ENCODE data around the gene PPTC7.
"Not testable (repeated sequence)": the region's sequence is repeated elsewhere in the genome, so short reads cannot be mapped to it uniquely, and the experiment has no call there.

Gene PPTC7

DNA sequence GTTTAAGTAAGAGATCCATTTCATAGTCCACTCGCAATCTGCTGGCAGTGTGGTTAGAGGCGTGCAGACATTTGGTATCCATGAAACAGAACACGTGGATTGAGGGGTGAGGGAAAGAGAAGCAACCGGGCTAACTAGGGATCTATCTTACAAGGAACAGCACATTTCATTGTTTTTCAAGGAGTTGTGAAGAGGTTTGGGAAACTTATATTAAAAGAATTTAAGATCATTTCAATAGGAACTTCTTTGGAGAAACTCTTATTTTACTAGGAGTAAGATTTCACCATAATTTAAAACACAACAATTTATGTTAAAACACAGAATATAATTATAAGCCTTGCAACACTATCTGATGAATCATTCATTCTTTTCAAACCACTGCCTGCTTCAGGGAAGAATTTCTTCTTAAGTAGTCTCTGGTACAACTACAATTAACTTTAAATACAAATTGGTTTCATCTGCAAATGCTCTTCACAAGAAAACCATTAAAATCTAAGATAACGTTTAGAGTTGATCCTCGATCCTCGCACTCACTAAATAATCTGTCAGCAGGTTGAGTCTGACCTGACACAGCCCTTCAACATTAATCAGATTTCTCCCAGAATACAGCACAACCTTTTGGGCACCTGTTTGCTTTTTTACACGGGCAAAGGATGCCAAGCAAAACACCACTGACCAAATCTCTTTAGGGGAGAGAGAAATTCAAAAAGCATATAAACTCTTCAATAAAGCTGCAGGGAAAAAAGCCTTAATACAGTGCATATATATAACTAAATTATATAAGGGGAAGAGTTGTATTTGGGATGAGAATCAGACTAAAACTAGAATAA, 27.3 kb downstream of the PPTC7 start:
- Histone ChIP-seq H3K9ac (ENCODE audit: low read depth, low read length) (no peak overlapping the region), H3K27ac (ENCODE audit: low read length) (no peak overlapping the region), H3K36me3 (ENCODE audit: insufficient read depth, low read depth, low read length) (peaks cover 3% of the 10 kb centered on the region; the same call in 1 of the 2 replicates), H3K4me1 (ENCODE audit: insufficient read depth, low read length) (no peaks in the 10 kb centered on the region), H3K4me3 (ENCODE audit: low read length) (no peak overlapping the region), H3K27me3 (ENCODE audit: insufficient read depth, low read length) (no peaks in the 10 kb centered on the region), H3K9me3 (ENCODE audit: insufficient read depth, low read depth, low read length) (no peaks in the 10 kb centered on the region)

DNA sequence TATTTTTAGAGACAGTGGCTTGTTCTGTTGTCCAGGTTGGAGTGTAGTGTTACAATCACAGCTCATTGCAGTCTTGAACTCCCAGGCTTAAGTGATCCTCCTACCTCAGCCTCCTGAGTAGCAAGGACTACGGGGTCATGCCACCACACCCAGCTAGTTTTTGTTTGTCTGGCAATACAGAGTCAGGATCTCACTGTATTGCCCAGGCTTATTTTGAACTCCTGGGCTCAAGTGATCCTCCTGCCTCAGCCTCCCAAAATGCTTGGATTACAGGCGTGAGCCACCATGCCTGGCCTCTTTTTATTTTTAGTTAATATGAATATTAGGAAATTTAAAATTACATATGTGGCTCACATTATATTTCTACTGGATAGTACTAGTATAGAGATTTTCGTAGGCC, 28.9 kb downstream of the PPTC7 start:
- peaks cover 7% of the 10 kb centered on the region; the same call in 1 of the 2 replicates for H3K36me3 ChIP-seq (ENCODE audit: insufficient read depth, low read depth, low read length)
- H3K27me3 ChIP-seq (ENCODE audit: insufficient read depth, low read length) = no peaks in the 10 kb centered on the region
- no peaks in the 10 kb centered on the region for H3K9me3 ChIP-seq (ENCODE audit: insufficient read depth, low read depth, low read length)
- H3K4me3 ChIP-seq (ENCODE audit: low read length) = no peak overlapping the region
- no peak overlapping the region for H3K9ac ChIP-seq (ENCODE audit: low read depth, low read length)
- no peak overlapping the region for H3K27ac ChIP-seq (ENCODE audit: low read length)
- no peaks in the 10 kb centered on the region for H3K4me1 ChIP-seq (ENCODE audit: insufficient read depth, low read length)

DNA sequence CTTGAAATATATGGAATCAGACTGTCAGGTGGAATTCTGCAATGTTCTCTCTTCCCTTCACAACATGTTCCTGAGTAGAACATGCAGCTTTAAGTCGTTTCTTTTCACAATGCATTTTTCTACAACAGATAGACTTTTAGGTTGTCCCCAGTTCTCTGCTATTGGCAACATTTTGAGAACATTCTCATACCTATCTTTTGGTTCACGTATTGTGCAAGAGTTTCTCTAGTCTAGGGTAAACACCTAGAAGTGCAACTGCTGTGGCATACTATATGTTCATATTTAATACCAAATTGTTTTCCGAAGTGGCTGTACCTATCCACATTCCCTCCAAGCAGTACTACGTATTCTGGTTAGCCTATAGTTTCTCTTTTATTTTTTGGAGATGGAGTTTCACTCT, 32.1 kb downstream of the PPTC7 start:
- H3K9ac ChIP-seq (ENCODE audit: low read depth, low read length) = no peak overlapping the region
- no peak overlapping the region for H3K27ac ChIP-seq (ENCODE audit: low read length)

DNA sequence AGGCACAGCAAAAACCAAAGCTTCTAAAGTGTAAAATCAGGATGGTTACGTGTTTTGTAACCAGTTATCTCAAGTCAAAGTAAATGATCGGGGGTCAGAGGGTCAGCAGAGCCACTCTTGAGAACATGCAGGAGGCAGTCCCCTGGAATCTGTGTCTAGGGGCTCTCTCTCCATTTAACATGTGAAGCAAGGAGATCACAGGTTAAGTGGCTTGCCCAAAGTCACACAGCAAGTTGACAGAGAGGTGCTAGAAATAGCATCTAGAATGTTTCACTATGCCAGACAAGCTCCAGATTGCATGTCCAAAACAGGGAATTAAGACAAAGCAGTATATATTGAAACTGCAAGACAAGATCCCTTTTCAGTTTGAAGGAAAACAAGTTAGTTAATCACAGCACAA, 33.4 kb downstream of the PPTC7 start:
- Histone ChIP-seq H3K27me3 (ENCODE audit: insufficient read depth, low read length) (no peaks in the 10 kb centered on the region), H3K9me3 (ENCODE audit: insufficient read depth, low read depth, low read length) (no peaks in the 10 kb centered on the region), H3K4me3 (ENCODE audit: low read length) (no peak overlapping the region), H3K27ac (ENCODE audit: low read length) (no peak overlapping the region), H3K4me1 (ENCODE audit: insufficient read depth, low read length) (no peaks in the 10 kb centered on the region; the same call in 1 of the 2 replicates), H3K36me3 (ENCODE audit: insufficient read depth, low read depth, low read length) (peaks cover 17% of the 10 kb centered on the region; the same call in 1 of the 2 replicates), H3K9ac (ENCODE audit: low read depth, low read length) (no peak overlapping the region)

More for the DNA sequence above, 32.1 kb downstream of the PPTC7 start:
- peaks cover 9% of the 10 kb centered on the region; the same call in 1 of the 2 replicates for H3K36me3 ChIP-seq (ENCODE audit: insufficient read depth, low read depth, low read length)
- H3K4me1 ChIP-seq (ENCODE audit: insufficient read depth, low read length) = no peaks in the 10 kb centered on the region
- no peaks in the 10 kb centered on the region for H3K9me3 ChIP-seq (ENCODE audit: insufficient read depth, low read depth, low read length)
- no peaks in the 10 kb centered on the region for H3K27me3 ChIP-seq (ENCODE audit: insufficient read depth, low read length)
- H3K4me3 ChIP-seq (ENCODE audit: low read length) = no peak overlapping the region

DNA sequence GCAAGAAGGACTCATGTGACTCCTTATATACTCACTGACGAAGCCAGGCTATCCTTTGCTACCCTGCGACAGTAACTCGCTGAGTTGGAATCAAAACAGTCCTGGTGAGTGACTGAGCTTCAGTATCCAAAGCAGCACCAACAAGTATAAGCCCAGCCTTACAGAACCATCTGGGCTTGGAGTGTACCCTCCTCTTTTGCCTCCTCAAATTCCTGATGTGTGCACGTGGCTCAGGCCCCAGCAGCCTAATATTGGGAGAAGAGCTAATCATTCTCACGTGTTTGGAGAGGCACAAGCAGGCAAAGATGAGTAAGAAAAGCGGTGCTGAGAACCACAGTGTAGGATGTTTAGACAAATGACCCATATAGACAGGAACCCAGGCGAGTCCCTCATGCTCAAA, 34.4 kb downstream of the PPTC7 start:
- no peak overlapping the region for H3K9ac ChIP-seq (ENCODE audit: low read depth, low read length)
- H3K27ac ChIP-seq (ENCODE audit: low read length) = no peak overlapping the region
- H3K4me1 ChIP-seq (ENCODE audit: insufficient read depth, low read length) = no peaks in the 10 kb centered on the region; the same call in 1 of the 2 replicates
- H3K9me3 ChIP-seq (ENCODE audit: insufficient read depth, low read depth, low read length) = no peaks in the 10 kb centered on the region
- peaks cover 21% of the 10 kb centered on the region; the same call in 1 of the 2 replicates for H3K36me3 ChIP-seq (ENCODE audit: insufficient read depth, low read depth, low read length)
- H3K4me3 ChIP-seq (ENCODE audit: low read length) = no peak overlapping the region
- H3K27me3 ChIP-seq (ENCODE audit: insufficient read depth, low read length) = no peaks in the 10 kb centered on the region

DNA sequence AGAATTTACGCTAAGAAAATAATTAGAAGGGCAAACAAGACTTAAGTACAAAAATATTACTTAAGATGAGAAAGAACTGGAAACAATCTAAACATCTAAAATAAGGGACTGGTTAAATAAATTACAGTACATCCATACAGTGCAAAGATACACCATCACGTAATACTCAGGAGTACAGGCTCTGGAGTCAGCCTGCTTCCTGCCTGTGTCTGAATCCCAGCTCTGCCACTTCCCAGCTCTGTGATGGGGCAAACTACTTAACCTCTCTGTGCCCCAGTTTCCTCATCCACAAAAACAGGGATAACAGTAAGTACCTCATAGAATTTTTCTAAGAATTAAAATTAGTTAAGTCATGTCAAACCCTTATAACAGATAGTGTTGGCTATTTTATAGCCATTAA, 36.0 kb downstream of the PPTC7 start:
- Histone ChIP-seq H3K9ac (ENCODE audit: low read depth, low read length) (no peak overlapping the region), H3K27ac (ENCODE audit: low read length) (no peak overlapping the region), H3K4me3 (ENCODE audit: low read length) (no peak overlapping the region), H3K27me3 (ENCODE audit: insufficient read depth, low read length) (no peaks in the 10 kb centered on the region), H3K36me3 (ENCODE audit: insufficient read depth, low read depth, low read length) (peaks cover 27% of the 10 kb centered on the region; the same call in 1 of the 2 replicates), H3K4me1 (ENCODE audit: insufficient read depth, low read length) (no peaks in the 10 kb centered on the region; the same call in 1 of the 2 replicates), H3K9me3 (ENCODE audit: insufficient read depth, low read depth, low read length) (no peaks in the 10 kb centered on the region)

DNA sequence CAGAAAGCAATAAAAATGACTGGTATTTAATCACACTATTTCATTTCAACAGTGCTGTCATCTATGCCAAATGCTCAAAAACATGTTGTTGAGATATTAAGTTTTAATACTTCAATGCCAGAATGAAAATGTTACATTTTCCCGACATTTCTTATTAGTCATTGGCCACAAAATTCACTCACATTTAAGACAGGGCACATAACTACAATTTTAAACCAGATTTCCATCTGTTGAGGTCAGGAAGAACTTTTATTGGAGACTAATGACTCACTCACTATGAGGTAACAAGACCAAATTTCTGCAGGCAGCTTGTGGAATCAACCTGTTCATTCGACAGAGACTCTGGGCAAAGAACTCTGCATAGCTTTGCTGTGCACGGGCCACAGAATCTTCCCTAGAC, 36.8 kb downstream of the PPTC7 start:
- H3K4me3 ChIP-seq (ENCODE audit: low read length) = no peak overlapping the region
- H3K36me3 ChIP-seq (ENCODE audit: insufficient read depth, low read depth, low read length) = peaks cover 27% of the 10 kb centered on the region; the same call in 1 of the 2 replicates

DNA sequence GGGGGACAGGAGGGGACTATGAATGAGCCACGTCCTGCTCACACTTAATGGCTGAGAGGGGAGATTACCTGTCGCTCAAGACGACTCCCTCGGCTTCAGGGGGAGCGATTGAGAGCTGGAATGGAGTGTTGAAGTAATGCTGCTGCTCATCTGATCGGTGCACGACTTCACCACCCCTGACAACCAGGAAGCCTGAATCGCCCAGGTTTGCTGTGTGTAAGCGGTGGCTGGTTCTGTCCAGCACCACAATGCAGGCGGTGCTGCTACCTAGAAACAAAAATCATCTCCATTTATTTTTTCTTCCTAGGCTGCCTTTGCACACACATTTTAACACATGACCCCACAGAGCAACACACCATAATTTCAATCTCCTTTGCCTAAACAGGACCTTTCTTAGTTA, 37.3 kb downstream of the PPTC7 start:
- no peak overlapping the region for H3K27ac ChIP-seq (ENCODE audit: low read length)
- no peaks in the 10 kb centered on the region for H3K27me3 ChIP-seq (ENCODE audit: insufficient read depth, low read length)
- no peaks in the 10 kb centered on the region for H3K9me3 ChIP-seq (ENCODE audit: insufficient read depth, low read depth, low read length)
- no peak overlapping the region for H3K4me3 ChIP-seq (ENCODE audit: low read length)
- H3K36me3 ChIP-seq (ENCODE audit: insufficient read depth, low read depth, low read length) = peaks cover 24% of the 10 kb centered on the region; the same call in 1 of the 2 replicates
- H3K4me1 ChIP-seq (ENCODE audit: insufficient read depth, low read length) = no peaks in the 10 kb centered on the region; the same call in 1 of the 2 replicates
- no peak overlapping the region for H3K9ac ChIP-seq (ENCODE audit: low read depth, low read length)

More for the DNA sequence above, 36.8 kb downstream of the PPTC7 start:
- no peak overlapping the region for H3K27ac ChIP-seq (ENCODE audit: low read length)
- no peaks in the 10 kb centered on the region for H3K27me3 ChIP-seq (ENCODE audit: insufficient read depth, low read length)
- H3K9me3 ChIP-seq (ENCODE audit: insufficient read depth, low read depth, low read length) = no peaks in the 10 kb centered on the region
- no peak overlapping the region for H3K9ac ChIP-seq (ENCODE audit: low read depth, low read length)
- H3K4me1 ChIP-seq (ENCODE audit: insufficient read depth, low read length) = no peaks in the 10 kb centered on the region; the same call in 1 of the 2 replicates

DNA sequence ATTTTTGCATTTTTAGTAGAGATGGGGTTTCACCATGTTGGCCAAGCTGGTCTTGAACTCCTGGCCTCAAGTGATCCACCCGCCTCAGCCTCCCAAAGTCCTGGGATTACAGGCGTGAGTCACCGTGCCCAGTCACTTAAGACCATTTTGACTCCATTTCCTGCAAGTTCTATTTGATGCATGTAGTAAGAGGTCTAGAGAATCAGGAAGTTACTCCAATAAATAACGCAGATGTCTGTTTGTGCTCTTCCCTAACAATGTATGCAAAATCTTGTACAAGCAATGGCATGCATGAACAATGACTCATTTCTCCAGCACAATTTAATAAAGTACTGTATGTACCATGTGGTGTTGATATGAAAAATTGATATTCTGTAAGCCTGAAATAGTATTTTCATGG, 37.9 kb downstream of the PPTC7 start:
- H3K36me3 ChIP-seq (ENCODE audit: insufficient read depth, low read depth, low read length) = peaks cover 20% of the 10 kb centered on the region; the same call in 1 of the 2 replicates
- H3K4me1 ChIP-seq (ENCODE audit: insufficient read depth, low read length); H3K9me3 ChIP-seq (ENCODE audit: insufficient read depth, low read depth, low read length); H3K4me3 ChIP-seq (ENCODE audit: low read length); H3K9ac ChIP-seq (ENCODE audit: low read depth, low read length); H3K27me3 ChIP-seq (ENCODE audit: insufficient read depth, low read length); H3K27ac ChIP-seq (ENCODE audit: low read length): not testable (repeated sequence)

DNA sequence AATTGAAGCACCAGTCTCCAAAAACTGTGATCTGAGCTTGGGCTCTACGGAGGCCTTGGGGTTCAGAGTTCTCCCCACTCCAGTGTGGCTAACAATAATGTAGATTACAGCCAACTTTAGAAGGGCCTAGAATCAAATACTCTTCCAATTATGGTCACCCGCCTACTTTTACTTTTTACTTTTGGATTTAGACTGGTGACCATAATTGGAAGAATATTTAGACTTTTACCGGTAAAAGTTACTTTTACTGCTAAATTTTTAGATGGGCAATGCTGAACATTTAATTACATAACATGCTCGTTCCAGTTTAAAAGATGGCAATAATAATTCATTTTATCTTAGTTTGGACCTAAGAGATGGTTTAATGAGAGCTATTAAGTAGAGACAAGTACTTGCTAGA, 39.2 kb downstream of the PPTC7 start:
- H3K27me3 ChIP-seq (ENCODE audit: insufficient read depth, low read length) = no peaks in the 10 kb centered on the region
- no peaks in the 10 kb centered on the region; the same call in 1 of the 2 replicates for H3K4me1 ChIP-seq (ENCODE audit: insufficient read depth, low read length)
- H3K9ac ChIP-seq (ENCODE audit: low read depth, low read length) = no peak overlapping the region
- no peaks in the 10 kb centered on the region for H3K9me3 ChIP-seq (ENCODE audit: insufficient read depth, low read depth, low read length)
- no peak overlapping the region for H3K27ac ChIP-seq (ENCODE audit: low read length)
- H3K4me3 ChIP-seq (ENCODE audit: low read length) = no peak overlapping the region
- H3K36me3 ChIP-seq (ENCODE audit: insufficient read depth, low read depth, low read length) = peaks cover 28% of the 10 kb centered on the region; the same call in 1 of the 2 replicates

DNA sequence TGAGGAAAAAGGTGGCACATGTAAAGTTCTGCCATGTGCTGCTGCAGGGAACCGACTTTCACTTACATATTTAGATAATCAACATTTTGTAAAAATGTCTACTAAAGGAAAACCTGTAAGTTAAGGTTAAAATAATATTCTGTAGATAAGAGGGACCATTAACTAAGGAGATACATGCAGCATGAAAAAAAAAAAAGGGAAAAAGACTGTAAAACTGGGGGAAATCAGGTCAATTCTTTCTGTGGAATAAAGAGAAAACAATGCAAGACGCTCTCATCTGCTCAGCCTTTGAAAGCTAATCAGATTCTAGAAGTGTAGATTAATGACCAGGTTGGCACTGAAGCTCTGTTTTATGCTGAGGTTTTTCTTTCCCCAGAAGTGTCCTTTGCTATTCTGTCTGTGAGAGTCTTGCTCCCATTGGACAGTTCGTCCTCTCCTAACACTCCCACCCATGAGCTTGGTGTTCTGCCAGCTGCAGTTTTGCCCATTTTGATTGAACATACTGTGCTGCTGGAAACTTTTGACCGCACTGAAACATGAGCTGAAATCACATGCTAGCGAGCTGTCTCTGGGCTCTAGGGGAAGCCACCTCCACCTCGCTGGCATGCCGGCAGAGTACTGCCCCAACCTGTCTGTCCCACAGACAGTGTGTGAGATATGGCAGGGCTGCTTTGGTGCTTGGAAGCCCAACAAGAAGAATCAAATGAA, 39.7 kb downstream of the PPTC7 start:
- no peaks in the 10 kb centered on the region for H3K9me3 ChIP-seq (ENCODE audit: insufficient read depth, low read depth, low read length)
- H3K9ac ChIP-seq (ENCODE audit: low read depth, low read length) = no peak overlapping the region
- no peak overlapping the region for H3K4me3 ChIP-seq (ENCODE audit: low read length)
- H3K27ac ChIP-seq (ENCODE audit: low read length) = no peak overlapping the region
- H3K4me1 ChIP-seq (ENCODE audit: insufficient read depth, low read length) = no peaks in the 10 kb centered on the region; the same call in 1 of the 2 replicates
- H3K36me3 ChIP-seq (ENCODE audit: insufficient read depth, low read depth, low read length) = peaks cover 34% of the 10 kb centered on the region
- no peaks in the 10 kb centered on the region for H3K27me3 ChIP-seq (ENCODE audit: insufficient read depth, low read length)
